OCI-M2 (cell line): ENCODE data around the gene ZNF609.
A peak's percentile ranks its signal among the peaks of the same experiment; 100 is the strongest.

ENCODE experiments used
- DNase-seq: peaks from one replicate; lab custom pipeline; 2025; ENCODE audit not compliant: unreplicated experiment; lab: John Stamatoyannopoulos, UW

ZNF609 gene

GRCh38 chr15:64687688-64688087, 227.3 kb downstream of the ZNF609 start:
- no peak for DNase-seq

GRCh38 chr15:64688770-64689169, 228.4 kb downstream of the ZNF609 start:
- DNase-seq, result no peak

GRCh38 chr15:64690008-64690407, 229.6 kb downstream of the ZNF609 start:
- no peak for DNase-seq

- no peak for DNase-seq
Observed at GRCh38 chr15:64690578-64691296, 230.4 kb downstream of the ZNF609 start.

GRCh38 chr15:64691896-64692565, 231.7 kb downstream of the ZNF609 start:
- no peak for DNase-seq

GRCh38 chr15:64693134-64693533, 232.8 kb downstream of the ZNF609 start:
- DNase-seq, result no peak

- no peak for DNase-seq
Observed at GRCh38 chr15:64694816-64695215, 234.4 kb downstream of the ZNF609 start.

GRCh38 chr15:64695561-64695992, 235.2 kb downstream of the ZNF609 start:
- peak; percentile 76 for DNase-seq

GRCh38 chr15:64696481-64696880, 236.1 kb downstream of the ZNF609 start:
- no peak for DNase-seq

GRCh38 chr15:64697911-64698369, 237.6 kb downstream of the ZNF609 start:
- no peak for DNase-seq

GRCh38 chr15:64698823-64699222, 238.4 kb downstream of the ZNF609 start:
- DNase-seq, result no peak

GRCh38 chr15:64699751-64700388, 239.5 kb downstream of the ZNF609 start:
- no peak for DNase-seq

GRCh38 chr15:64701051-64701450, 240.7 kb downstream of the ZNF609 start:
- no peak for DNase-seq

GRCh38 chr15:64701482-64702184, 241.3 kb downstream of the ZNF609 start:
- DNase-seq, result no peak

- DNase-seq, result peak; percentile 37
Observed at GRCh38 chr15:64702816-64703631, 242.6 kb downstream of the ZNF609 start.

GRCh38 chr15:64703632-64703959, 243.2 kb downstream of the ZNF609 start:
- no peak for DNase-seq

- DNase-seq, result no peak
Observed at GRCh38 chr15:64705006-64705405, 244.6 kb downstream of the ZNF609 start.

GRCh38 chr15:64706011-64706911, 245.9 kb downstream of the ZNF609 start:
- DNase-seq, result no peak

GRCh38 chr15:64710676-64711428, 250.5 kb downstream of the ZNF609 start:
- no peak for DNase-seq
